Fibroblast of lung (primary cell): ENCODE data around the gene MEP1B. TPM values are rescaled to one million over a fixed set of nuclear protein-coding genes. Genes with fewer than 3 reads are reported as not detected.

Source experiments
- DNase-seq, 2 donors: peaks; one replicate each; pipeline versions ENCODE4 v3.0.0 to v3.0.0-alpha.2; 2010; ENCODE audit warnings: low read depth in 2 of 2
- H2AFZ ChIP-seq: 2 replicates; pipeline ENCODE4 v1.5.1; 2012; ENCODE audit warnings: low read length, control low read depth, inconsistent platforms
- H3K27ac ChIP-seq: 2 replicates; pipeline ENCODE4 v1.5.1; 2011; ENCODE audit warnings: low read length, control low read depth; ENCODE audit not compliant: insufficient read depth
- H3K27me3 ChIP-seq: 2 replicates; pipeline ENCODE4 v1.5.1; 2011; ENCODE audit warnings: mild to moderate bottlenecking, low read length; ENCODE audit not compliant: control insufficient read depth, insufficient read depth
- H3K36me3 ChIP-seq: 2 replicates; pipeline ENCODE4 v1.5.1; 2011; ENCODE audit warnings: low read length; ENCODE audit not compliant: control insufficient read depth, insufficient read depth
- H3K4me1 ChIP-seq: 2 replicates; pipeline ENCODE4 v1.5.1; 2011; ENCODE audit warnings: low read length; ENCODE audit not compliant: control insufficient read depth, insufficient read depth; ENCODE audit errors: extremely low read depth
- H3K4me2 ChIP-seq: 2 replicates; pipeline ENCODE4 v1.5.1; 2011; ENCODE audit warnings: low read length, control low read depth; ENCODE audit not compliant: insufficient read depth; ENCODE audit errors: extremely low read depth
- H3K4me3 ChIP-seq, 4 experiments: fragments of 200-600 bp in 1 of 4; sonication (generic) in 1 of 4; replicated peaks in 1 of 4; 2 replicates each; pipeline ENCODE4 v1.5.1; 2011 to 2016; ENCODE audit warnings: low read length in 4 of 4, low read depth in 3 of 4, mild to moderate bottlenecking in 3 of 4, control low read depth in 2 of 4, inconsistent platforms in 1 of 4, mixed read lengths in 1 of 4; ENCODE audit not compliant: insufficient read depth in 1 of 4; ENCODE audit errors: control extremely low read depth in 1 of 4
- H3K79me2 ChIP-seq: 2 replicates; pipeline ENCODE4 v1.5.1; 2012; ENCODE audit warnings: mild to moderate bottlenecking, low read length, inconsistent platforms; ENCODE audit not compliant: control insufficient read depth, insufficient read depth
- H3K9ac ChIP-seq: 2 replicates; pipeline ENCODE4 v1.5.1; 2011; ENCODE audit warnings: mild to moderate bottlenecking, low read length, control low read depth; ENCODE audit not compliant: insufficient read depth
- H3K9me3 ChIP-seq: 2 replicates; pipeline ENCODE4 v1.5.1; 2012; ENCODE audit warnings: low read depth, low read length; ENCODE audit not compliant: control insufficient read depth, insufficient read depth
- H4K20me1 ChIP-seq: 2 replicates; pipeline ENCODE4 v1.5.1; 2011; ENCODE audit warnings: low read length; ENCODE audit not compliant: control insufficient read depth, insufficient read depth; ENCODE audit errors: extremely low read depth
- CTCF ChIP-seq, 2 donors: IDR thresholded peaks in 1 of 2; conservative IDR thresholded peaks in 1 of 2; 1 replicate in 1 of 2; 2 replicates in 1 of 2; pipeline ENCODE4 v1.5.1; 2011 to 2012; ENCODE audit warnings: low read length in 2 of 2, control low read depth in 1 of 2, inconsistent platforms in 1 of 2, low read depth in 1 of 2, mild to moderate bottlenecking in 1 of 2
- EZH2 ChIP-seq: IDR thresholded peaks from 2 replicates; pipeline ENCODE4 v1.5.1; 2012; ENCODE audit warnings: low read length, control low read depth, mild to moderate bottlenecking; ENCODE audit errors: missing control alignments
- polyA plus RNA-seq, 2 donors: library from polyadenylated mRNA; depleted of rRNA in 1 of 2; stranded (reverse) in 1 of 2; unstranded in 1 of 2; fragments of >200 nt; gene quantifications; 2 replicates each; pipeline ENCODE4 v1.2.1, GENCODE V29; 2011 to 2012; ENCODE audit warnings: missing spikeins in 1 of 2
- total RNA-seq: library from RNA; depleted of rRNA; stranded (reverse); fragments of >200 nt; gene quantifications from 2 replicates; pipeline ENCODE4 v1.2.1, GENCODE V29; 2014

MEP1B gene
- total and polyA plus RNA-seq, 2 donors (not counting 1 experiment from before 2014, with no cell fraction given): under 0.01 TPM; not detected in 1

- Histone ChIP-seq H3K4me2 (no peak overlapping the region), H3K4me3 (no peak overlapping the region), H3K27me3 (no peaks in the 10 kb centered on the region), H3K4me1 (no peaks in the 10 kb centered on the region), H3K9ac (no peak overlapping the region), H3K27ac (no peak overlapping the region), H3K79me2 (no peaks in the 10 kb centered on the region), H2AFZ (no peak overlapping the region), H3K9me3 (no peaks in the 10 kb centered on the region), H4K20me1 (no peaks in the 10 kb centered on the region), H3K36me3 (no peaks in the 10 kb centered on the region)
- TF ChIP-seq EZH2 (no peak), CTCF (conservative IDR thresholded peaks at IDR 0.05 in 1 of 2, IDR thresholded peaks at IDR 0.05 in 1 of 2; ENCODE audit: low read depth in 1 of 2, low read length in 2 of 2) (no peak)
- DNase-seq: no peak
Observed at GRCh38 chr18:32257084-32257785, 67.4 kb downstream of the MEP1B start.

GRCh38 chr18:32258148-32258547, 68.3 kb downstream of the MEP1B start:
- TF ChIP-seq EZH2 (no peak), CTCF (conservative IDR thresholded peaks at IDR 0.05 in 1 of 2, IDR thresholded peaks at IDR 0.05 in 1 of 2; ENCODE audit: low read depth in 1 of 2, low read length in 2 of 2) (no peak)
- Histone ChIP-seq H3K4me2 (no peak overlapping the region), H3K4me3 (no peak overlapping the region)

DNA sequence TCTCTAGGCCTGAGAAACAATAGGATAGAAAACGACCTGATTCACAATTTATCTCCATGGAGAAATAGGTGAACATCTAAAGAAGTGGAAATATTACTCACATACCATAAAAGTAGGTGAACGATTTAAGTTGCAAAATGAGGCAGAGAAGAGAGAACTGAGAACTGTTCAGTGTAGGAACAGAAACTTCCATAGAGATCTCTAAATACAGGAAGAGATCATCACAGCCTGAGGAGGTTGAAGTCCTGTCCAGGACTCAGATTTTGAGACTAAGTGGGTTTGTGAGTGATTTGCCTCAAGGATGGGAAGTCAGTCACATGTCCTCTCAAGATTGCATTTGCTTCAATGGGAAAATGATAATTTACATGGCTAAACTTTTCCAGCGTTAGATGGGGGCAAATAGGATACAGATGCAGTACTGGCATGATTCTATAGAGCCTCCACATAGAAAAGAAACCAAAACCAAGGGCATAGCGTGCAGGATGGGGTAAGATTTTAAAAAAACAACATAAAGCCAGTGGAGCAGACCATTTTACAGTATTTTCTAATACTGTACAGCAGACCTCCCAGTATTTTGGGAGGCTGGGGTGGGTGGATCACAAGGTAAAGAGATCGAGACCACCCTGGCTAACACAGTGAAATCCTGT, 68.8 kb downstream of the MEP1B start:
- no peaks in the 10 kb centered on the region for H3K4me1 ChIP-seq
- no peak overlapping the region for H2AFZ ChIP-seq
- H3K27me3 ChIP-seq: no peaks in the 10 kb centered on the region
- no peaks in the 10 kb centered on the region for H3K79me2 ChIP-seq
- H3K9ac ChIP-seq: no peak overlapping the region
- no peak for DNase-seq
- no peak overlapping the region for H3K27ac ChIP-seq
- no peak overlapping the region for H3K4me3 ChIP-seq
- H3K9me3 ChIP-seq: no peaks in the 10 kb centered on the region
- H3K4me2 ChIP-seq: no peak overlapping the region
- H3K36me3 ChIP-seq: no peaks in the 10 kb centered on the region
- TF ChIP-seq CTCF (conservative IDR thresholded peaks at IDR 0.05 in 1 of 2, IDR thresholded peaks at IDR 0.05 in 1 of 2; ENCODE audit: low read depth in 1 of 2, low read length in 2 of 2): no peak
- no peak for TF ChIP-seq EZH2
- no peaks in the 10 kb centered on the region for H4K20me1 ChIP-seq

More at GRCh38 chr18:32258148-32258547, 68.3 kb downstream of the MEP1B start:
- no peaks in the 10 kb centered on the region for H4K20me1 ChIP-seq
- no peak overlapping the region for H3K27ac ChIP-seq
- H3K36me3 ChIP-seq: no peaks in the 10 kb centered on the region
- no peak overlapping the region for H2AFZ ChIP-seq
- no peak for DNase-seq
- no peak overlapping the region for H3K9ac ChIP-seq
- H3K9me3 ChIP-seq: no peaks in the 10 kb centered on the region
- no peaks in the 10 kb centered on the region for H3K4me1 ChIP-seq
- H3K79me2 ChIP-seq: no peaks in the 10 kb centered on the region
- no peaks in the 10 kb centered on the region for H3K27me3 ChIP-seq
